ENCODE measurements around the gene C16orf92.
"Not testable (repeated sequence)": the region's sequence is repeated elsewhere in the genome, so short reads cannot be mapped to it uniquely, and the experiment has no call there.

Gene C16orf92

DNA sequence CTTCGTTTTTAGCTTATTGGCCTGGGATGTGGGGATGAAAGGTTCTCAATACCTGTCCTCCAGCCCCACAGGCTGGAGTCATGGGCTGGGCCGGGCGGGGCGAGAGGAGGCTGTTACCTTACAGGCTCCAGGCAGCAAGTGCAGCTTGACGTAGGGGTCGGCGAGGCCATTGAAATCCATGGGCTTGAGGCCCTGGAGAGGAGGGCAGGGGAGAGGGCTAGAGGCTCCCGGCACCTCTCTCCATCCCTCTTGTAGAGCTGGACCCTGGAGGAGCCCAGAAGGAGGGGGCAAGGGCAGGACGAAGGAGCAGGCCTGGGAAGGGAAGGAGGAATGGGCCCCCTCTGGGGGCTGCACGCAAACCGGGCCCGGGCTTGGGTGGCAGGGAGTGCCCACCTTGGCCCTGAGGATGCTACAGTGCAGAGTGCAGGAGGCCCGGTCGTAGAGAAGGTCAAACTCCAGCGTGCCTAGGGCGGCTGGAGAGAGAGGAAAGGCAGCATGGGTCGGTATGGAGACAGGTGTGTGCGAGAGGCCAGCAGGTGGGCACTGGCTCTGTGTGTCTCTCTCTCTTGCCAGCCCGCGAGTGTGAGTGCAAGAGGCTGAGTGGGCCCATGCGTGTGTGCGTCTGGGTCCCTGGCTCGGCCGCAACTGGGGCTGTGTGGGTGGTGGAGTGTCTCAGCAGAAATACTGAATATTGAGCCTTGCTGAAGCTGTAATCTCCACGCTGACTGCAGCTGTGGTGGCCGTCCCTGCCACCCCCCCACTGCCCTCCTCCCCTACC lies 13.7 kb upstream of the C16orf92 start:
- Histone ChIP-seq H3K4me3 (ENCODE audit: low read depth in 1 of 2, low read length in 2 of 2) (no peak overlapping the region), H3K36me3 (ENCODE audit: control insufficient read depth in 1 of 2, insufficient read depth in 2 of 2, low read length in 2 of 2) (no peaks in the 10 kb centered on the region), H3K27me3 (ENCODE audit: low read depth, low read length) (peaks cover 21% of the 10 kb centered on the region), H3K27ac (ENCODE audit: low read length) (no peak overlapping the region), H3K9me3 (ENCODE audit: control insufficient read depth in 1 of 2, low read length in 2 of 2) (no peaks in the 10 kb centered on the region), H3K4me1 (ENCODE audit: control insufficient read depth in 1 of 2, insufficient read depth in 2 of 2, low read length in 2 of 2) (peaks cover 0 to 27% of the 10 kb centered on the region in 2 donors)

GRCh38 chr16:30009990-30010843 lies 12.8 kb upstream of the C16orf92 start:
- H3K36me3 ChIP-seq (ENCODE audit: control insufficient read depth in 1 of 2, insufficient read depth in 2 of 2, low read length in 2 of 2), result no peaks in the 10 kb centered on the region
- no peak overlapping the region for H3K27ac ChIP-seq (ENCODE audit: low read length)
- peaks cover 21% of the 10 kb centered on the region for H3K27me3 ChIP-seq (ENCODE audit: low read depth, low read length)
- peaks cover 0 to 23% of the 10 kb centered on the region in 2 donors for H3K4me1 ChIP-seq (ENCODE audit: control insufficient read depth in 1 of 2, insufficient read depth in 2 of 2, low read length in 2 of 2)
- peak overlapping the region in 1 of 2 donors; percentile 42 for H3K4me3 ChIP-seq (ENCODE audit: low read depth in 1 of 2, low read length in 2 of 2)
- no peaks in the 10 kb centered on the region for H3K9me3 ChIP-seq (ENCODE audit: control insufficient read depth in 1 of 2, low read length in 2 of 2)

DNA sequence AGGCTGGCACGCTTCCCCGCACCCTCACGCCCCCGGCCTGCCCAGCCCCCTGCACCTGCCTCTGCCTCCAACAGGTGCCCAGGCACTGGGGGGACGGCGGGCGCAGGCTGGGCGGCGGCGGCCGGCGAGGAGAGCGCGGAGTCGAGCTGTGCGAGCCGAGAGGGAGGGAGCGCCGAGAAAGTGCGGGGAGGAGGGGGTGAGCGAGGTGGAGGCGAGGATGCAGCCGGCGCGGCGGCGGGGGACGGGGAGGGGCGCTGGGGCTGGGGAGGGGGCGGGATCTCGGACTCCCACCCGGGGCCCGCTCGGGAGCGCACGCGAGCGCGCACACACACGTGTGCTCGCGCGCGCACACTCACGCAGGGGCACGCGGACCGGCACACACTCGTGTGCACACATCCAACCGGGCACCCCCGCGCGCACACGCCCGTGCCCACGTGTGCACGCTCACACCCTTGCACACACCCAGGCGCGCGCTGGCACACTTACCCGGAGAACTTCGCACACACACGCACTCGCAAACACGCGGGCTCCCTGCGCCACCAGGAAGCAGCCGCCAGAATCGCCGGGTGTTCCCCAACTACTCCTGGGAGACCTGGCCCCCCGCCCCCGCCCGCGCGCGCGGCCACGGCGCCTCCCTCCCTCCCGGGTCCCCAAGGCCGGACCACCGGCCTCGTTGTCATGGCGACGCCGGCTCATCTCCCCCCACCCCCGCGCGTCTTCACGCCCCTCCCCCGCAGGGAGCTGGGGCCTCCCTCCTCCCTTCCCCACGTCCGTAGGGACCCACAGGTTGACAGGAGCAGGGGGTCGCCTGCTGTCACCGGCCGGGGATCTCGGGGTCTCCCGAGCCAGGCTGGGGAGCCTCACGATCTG lies 11.9 kb upstream of the C16orf92 start, which contains the start of gene DOC2A:
Gene DOC2A (minus strand): TSS at position 184 of the 870 bp plus-strand sequence. CDS start 805 bp downstream, outside the sequence.
- peaks cover 21% of the 10 kb centered on the region for H3K27me3 ChIP-seq (ENCODE audit: low read depth, low read length)
- H3K4me3 ChIP-seq (ENCODE audit: low read depth in 1 of 2, low read length in 2 of 2), result peak within 1 kb of the TSS in 1 of 2 donors; percentile 42
- H3K4me1 ChIP-seq (ENCODE audit: control insufficient read depth in 1 of 2, insufficient read depth in 2 of 2, low read length in 2 of 2), result peaks cover 0 to 19% of the 10 kb centered on the region in 2 donors
- H3K36me3 ChIP-seq (ENCODE audit: control insufficient read depth in 1 of 2, insufficient read depth in 2 of 2, low read length in 2 of 2), result no peaks in the 10 kb centered on the region
- H3K27ac ChIP-seq (ENCODE audit: low read length), result no peak within 1 kb of the TSS
- no peaks in the 10 kb centered on the region for H3K9me3 ChIP-seq (ENCODE audit: control insufficient read depth in 1 of 2, low read length in 2 of 2)

DNA sequence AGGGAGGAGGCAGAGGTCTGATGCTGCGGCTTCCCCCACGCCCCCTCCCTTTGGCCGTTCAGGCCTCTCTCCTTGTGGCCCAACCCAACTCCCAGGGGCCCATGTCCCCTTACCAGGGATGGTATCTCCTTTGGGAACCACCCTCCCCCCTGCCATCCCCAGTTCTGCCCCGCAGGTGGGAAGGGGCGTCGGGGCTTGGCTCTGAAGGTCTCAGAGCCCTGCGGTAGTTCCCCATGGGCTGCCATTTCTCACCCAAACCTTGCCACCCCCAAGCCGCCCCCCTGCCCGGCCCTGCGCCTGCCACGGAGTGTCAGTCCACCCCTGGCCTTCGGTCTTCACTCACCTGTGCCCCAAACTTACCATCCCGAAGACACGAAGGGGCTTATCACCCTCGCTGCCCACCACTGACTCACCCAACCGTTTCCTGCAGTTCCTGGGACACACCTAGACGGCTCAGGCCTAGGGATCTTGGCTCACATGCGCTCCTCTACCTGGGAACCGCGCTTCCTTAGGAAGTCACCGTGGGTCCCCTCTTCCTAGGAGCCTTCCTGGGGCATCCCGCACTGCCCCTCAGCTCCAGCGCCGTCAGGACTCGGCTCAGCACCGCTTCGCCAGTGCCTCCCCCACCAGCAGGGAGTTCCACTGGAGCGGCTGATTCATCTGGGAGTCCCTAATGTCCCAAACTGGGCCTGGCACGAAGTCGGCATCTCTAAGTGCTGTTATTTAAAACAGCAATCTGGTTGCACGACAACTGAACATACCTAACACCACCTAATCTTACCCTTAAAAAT lies 11.1 kb upstream of the C16orf92 start:
- no peaks in the 10 kb centered on the region for H3K9me3 ChIP-seq (ENCODE audit: control insufficient read depth in 1 of 2, low read length in 2 of 2)
- H3K27ac ChIP-seq (ENCODE audit: low read length), result no peak overlapping the region
- H3K4me3 ChIP-seq (ENCODE audit: low read depth in 1 of 2, low read length in 2 of 2), result peak overlapping the region in 1 of 2 donors; percentile 42
- H3K4me1 ChIP-seq (ENCODE audit: control insufficient read depth in 1 of 2, insufficient read depth in 2 of 2, low read length in 2 of 2), result peaks cover 0 to 19% of the 10 kb centered on the region in 2 donors
- H3K27me3 ChIP-seq (ENCODE audit: low read depth, low read length), result peaks cover 21% of the 10 kb centered on the region
- H3K36me3 ChIP-seq (ENCODE audit: control insufficient read depth in 1 of 2, insufficient read depth in 2 of 2, low read length in 2 of 2), result no peaks in the 10 kb centered on the region

- not testable (repeated sequence) for H3K36me3 ChIP-seq (ENCODE audit: control insufficient read depth in 1 of 2, insufficient read depth in 2 of 2, low read length in 2 of 2); H3K9me3 ChIP-seq (ENCODE audit: control insufficient read depth in 1 of 2, low read length in 2 of 2); H3K4me3 ChIP-seq (ENCODE audit: low read depth in 1 of 2, low read length in 2 of 2); H3K27ac ChIP-seq (ENCODE audit: low read length)
- peaks cover 21% of the 10 kb centered on the region for H3K27me3 ChIP-seq (ENCODE audit: low read depth, low read length)
- H3K4me1 ChIP-seq (ENCODE audit: control insufficient read depth in 1 of 2, insufficient read depth in 2 of 2, low read length in 2 of 2), result peaks cover 0 to 19% of the 10 kb centered on the region in 2 donors
These were observed 10.4 kb upstream of the C16orf92 start for GRCh38 chr16:30012598-30012997.

- peaks cover 11% of the 10 kb centered on the region for H3K27me3 ChIP-seq (ENCODE audit: low read depth, low read length)
- H3K4me1 ChIP-seq (ENCODE audit: control insufficient read depth in 1 of 2, insufficient read depth in 2 of 2, low read length in 2 of 2), result peaks cover 0 to 12% of the 10 kb centered on the region in 2 donors
- not testable (repeated sequence) for H3K36me3 ChIP-seq (ENCODE audit: control insufficient read depth in 1 of 2, insufficient read depth in 2 of 2, low read length in 2 of 2); H3K27ac ChIP-seq (ENCODE audit: low read length); H3K4me3 ChIP-seq (ENCODE audit: low read depth in 1 of 2, low read length in 2 of 2); H3K9me3 ChIP-seq (ENCODE audit: control insufficient read depth in 1 of 2, low read length in 2 of 2)
These were observed 7.5 kb upstream of the C16orf92 start for GRCh38 chr16:30015450-30015849.

DNA sequence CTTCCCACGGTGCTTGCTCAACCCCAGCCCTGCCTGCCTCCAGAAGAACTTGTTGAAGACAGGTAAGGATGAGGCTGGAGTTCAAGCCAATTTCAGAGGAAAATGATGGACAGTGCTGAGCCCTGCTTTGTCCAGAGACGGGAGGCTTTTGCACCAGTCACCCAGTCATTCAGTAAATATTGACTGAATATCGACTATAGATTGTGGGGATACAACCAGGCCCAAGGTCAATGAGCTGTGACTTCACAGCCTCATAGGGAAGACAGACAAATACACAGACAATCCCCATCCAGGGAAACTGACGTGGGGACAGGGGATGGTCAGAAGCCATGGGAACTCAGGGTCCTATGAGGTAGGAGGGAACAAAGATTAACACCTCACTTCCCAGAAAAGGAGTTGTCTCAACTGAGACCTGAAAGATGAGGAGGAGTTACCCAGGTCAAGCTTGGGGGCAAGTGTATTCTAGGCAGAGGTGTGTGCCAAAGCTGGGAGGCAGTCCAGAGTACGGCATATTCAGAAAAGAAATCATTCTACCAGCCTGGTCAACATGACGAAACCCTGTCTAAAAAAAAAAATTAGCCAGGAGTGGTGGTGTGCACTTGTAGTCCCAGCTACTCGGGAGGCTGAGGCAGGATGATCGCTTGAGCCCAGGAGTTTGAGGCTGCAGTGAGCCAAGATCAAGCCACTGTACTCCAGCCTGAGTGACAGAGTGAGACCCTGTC lies 6.3 kb upstream of the C16orf92 start:
- Histone ChIP-seq H3K36me3 (ENCODE audit: control insufficient read depth in 1 of 2, insufficient read depth in 2 of 2, low read length in 2 of 2) (no peaks in the 10 kb centered on the region), H3K4me3 (ENCODE audit: low read depth in 1 of 2, low read length in 2 of 2) (no peak overlapping the region), H3K27me3 (ENCODE audit: low read depth, low read length) (peaks cover 5% of the 10 kb centered on the region), H3K9me3 (ENCODE audit: control insufficient read depth in 1 of 2, low read length in 2 of 2) (no peaks in the 10 kb centered on the region), H3K27ac (ENCODE audit: low read length) (no peak overlapping the region), H3K4me1 (ENCODE audit: control insufficient read depth in 1 of 2, insufficient read depth in 2 of 2, low read length in 2 of 2) (peaks cover 0 to 9% of the 10 kb centered on the region in 2 donors)

- Histone ChIP-seq H3K36me3 (ENCODE audit: control insufficient read depth in 1 of 2, insufficient read depth in 2 of 2, low read length in 2 of 2) (no peaks in the 10 kb centered on the region), H3K4me1 (ENCODE audit: control insufficient read depth in 1 of 2, insufficient read depth in 2 of 2, low read length in 2 of 2) (peaks cover 0 to 10% of the 10 kb centered on the region in 2 donors), H3K27me3 (ENCODE audit: low read depth, low read length) (no peaks in the 10 kb centered on the region), H3K27ac (ENCODE audit: low read length) (no peak overlapping the region), H3K9me3 (ENCODE audit: control insufficient read depth in 1 of 2, low read length in 2 of 2) (no peaks in the 10 kb centered on the region), H3K4me3 (ENCODE audit: low read depth in 1 of 2, low read length in 2 of 2) (no peak overlapping the region)
These were observed 5.7 kb upstream of the C16orf92 start for GRCh38 chr16:30017277-30017656.

- H3K4me1 ChIP-seq (ENCODE audit: control insufficient read depth in 1 of 2, insufficient read depth in 2 of 2, low read length in 2 of 2), result peaks cover 0 to 10% of the 10 kb centered on the region in 2 donors
- not testable (repeated sequence) for H3K27ac ChIP-seq (ENCODE audit: low read length); H3K27me3 ChIP-seq (ENCODE audit: low read depth, low read length)
These were observed 5.1 kb upstream of the C16orf92 start for GRCh38 chr16:30017937-30018336.

DNA sequence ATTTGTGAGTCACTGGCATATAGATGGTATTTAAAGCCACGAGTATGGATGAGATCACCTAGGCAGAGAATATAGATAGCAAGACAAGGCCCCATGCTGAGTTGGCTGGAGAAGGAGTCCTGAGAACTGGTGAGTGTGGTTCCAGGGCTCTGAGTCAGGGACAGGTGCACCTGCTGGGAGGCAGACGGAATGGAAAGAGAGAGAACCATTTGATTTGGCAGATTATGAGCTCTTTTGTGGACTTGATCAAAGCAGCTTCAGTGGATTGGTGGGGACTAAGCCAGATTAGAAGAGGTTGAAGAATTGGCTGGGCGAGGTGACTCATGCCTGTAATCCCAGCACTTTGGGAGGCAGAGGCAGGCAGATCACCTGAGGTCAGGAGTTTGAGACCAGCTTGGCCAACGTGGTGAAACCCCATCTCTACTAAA lies 4.3 kb upstream of the C16orf92 start:
- no peak overlapping the region for H3K27ac ChIP-seq (ENCODE audit: low read length)
- H3K4me3 ChIP-seq (ENCODE audit: low read depth in 1 of 2, low read length in 2 of 2), result no peak overlapping the region
- H3K9me3 ChIP-seq (ENCODE audit: control insufficient read depth in 1 of 2, low read length in 2 of 2), result no peaks in the 10 kb centered on the region
- no peaks in the 10 kb centered on the region for H3K36me3 ChIP-seq (ENCODE audit: control insufficient read depth in 1 of 2, insufficient read depth in 2 of 2, low read length in 2 of 2)
- H3K27me3 ChIP-seq (ENCODE audit: low read depth, low read length), result no peaks in the 10 kb centered on the region
- H3K4me1 ChIP-seq (ENCODE audit: control insufficient read depth in 1 of 2, insufficient read depth in 2 of 2, low read length in 2 of 2), result peaks cover 0 to 10% of the 10 kb centered on the region in 2 donors

More at GRCh38 chr16:30017937-30018336, 5.1 kb upstream of the C16orf92 start:
- not testable (repeated sequence) for H3K9me3 ChIP-seq (ENCODE audit: control insufficient read depth in 1 of 2, low read length in 2 of 2); H3K36me3 ChIP-seq (ENCODE audit: control insufficient read depth in 1 of 2, insufficient read depth in 2 of 2, low read length in 2 of 2); H3K4me3 ChIP-seq (ENCODE audit: low read depth in 1 of 2, low read length in 2 of 2)

All from muscle layer of duodenum (tissue), 2 donors.